ENCODE data around the gene DPH2. TPM values are rescaled to one million over a fixed set of nuclear protein-coding genes. Genes with fewer than 3 reads are reported as not detected.

The DPH2 gene
- total RNA-seq, 4 donors from 2014 or later = 13.4 to 26.7 (median 22.3) TPM

- WGBS, 2 donors = 92 to 95% methylated on average over 9 of the region's 9 CpGs
- Histone ChIP-seq H3K36me3 (peaks cover 27 to 40% of the 10 kb centered on the region in 2 donors), H3K9me3 (no peaks in the 10 kb centered on the region), H3K27me3 (no peaks in the 10 kb centered on the region), H3K27ac (no peak overlapping the region), H3K4me1 (no peaks in the 10 kb centered on the region), H3K4me3 (replicated peaks in 1 of 3) (no peak overlapping the region)
- DNase-seq = no peak
- intact Hi-C loops (cut with DNase I) = no loop called here
- TF ChIP-seq POLR2A (IDR thresholded peaks at IDR 0.05) (no peak), CTCF (IDR thresholded peaks at IDR 0.05) (no peak)
These were observed 11.2 kb upstream of the DPH2 start for GRCh38 chr1:43958351-43959255.

GRCh38 chr1:43960798-43961197 is 9.0 kb upstream of the DPH2 start:
- peaks cover 27 to 40% of the 10 kb centered on the region in 2 donors for H3K36me3 ChIP-seq
- no peak overlapping the region for H3K27ac ChIP-seq
- 91 to 97% methylated on average over 8 of the region's 8 CpGs for WGBS, 2 donors
- H3K4me3 ChIP-seq (replicated peaks in 1 of 3) = no peak overlapping the region
- H3K9me3 ChIP-seq = no peaks in the 10 kb centered on the region
- no peak for DNase-seq
- intact Hi-C loops (cut with DNase I) = no loop called here
- TF ChIP-seq CTCF (IDR thresholded peaks at IDR 0.05) (no peak), POLR2A (IDR thresholded peaks at IDR 0.05) (no peak)
- no peaks in the 10 kb centered on the region for H3K4me1 ChIP-seq
- H3K27me3 ChIP-seq = no peaks in the 10 kb centered on the region

GRCh38 chr1:43961692-43962091 is 8.1 kb upstream of the DPH2 start:
- no peaks in the 10 kb centered on the region for H3K9me3 ChIP-seq
- DNase-seq = peak in 1 of 2 donors; percentile 39
- intact Hi-C loops (cut with DNase I) = no loop called here
- no peak overlapping the region for H3K4me3 ChIP-seq (replicated peaks in 1 of 3)
- peaks cover 24 to 35% of the 10 kb centered on the region in 2 donors for H3K36me3 ChIP-seq
- H3K27ac ChIP-seq = no peak overlapping the region
- whole genome bisulfite sequencing, 2 donors = 53 to 62% methylated on average over 2 to 3 of the region's 3 CpGs
- H3K4me1 ChIP-seq = no peaks in the 10 kb centered on the region
- TF ChIP-seq POLR2A (IDR thresholded peaks at IDR 0.05) = no peak
- no peak for TF ChIP-seq CTCF (IDR thresholded peaks at IDR 0.05)
- no peaks in the 10 kb centered on the region for H3K27me3 ChIP-seq

- Histone ChIP-seq H3K9me3 (no peaks in the 10 kb centered on the region), H3K27me3 (no peaks in the 10 kb centered on the region), H3K4me1 (no peaks in the 10 kb centered on the region), H3K27ac (no peak overlapping the region), H3K36me3 (peaks cover 18 to 29% of the 10 kb centered on the region in 2 donors), H3K4me3 (replicated peaks in 1 of 3) (no peak overlapping the region)
- no peak for DNase-seq
- TF ChIP-seq CTCF (IDR thresholded peaks at IDR 0.05) = no peak
- TF ChIP-seq POLR2A (IDR thresholded peaks at IDR 0.05) = no peak
- WGBS, 2 donors = 88 to 91% methylated on average over 2 of the region's 2 CpGs
- intact Hi-C loops (cut with DNase I) = no loop called here
These were observed 7.5 kb upstream of the DPH2 start for GRCh38 chr1:43962324-43962723.

- H3K4me3 ChIP-seq (replicated peaks in 1 of 3) = no peak overlapping the region
- WGBS, 2 donors = 90 to 97% methylated on average over 3 of the region's 3 CpGs
- H3K27me3 ChIP-seq = no peaks in the 10 kb centered on the region
- no peaks in the 10 kb centered on the region for H3K4me1 ChIP-seq
- H3K9me3 ChIP-seq = no peaks in the 10 kb centered on the region
- TF ChIP-seq CTCF (IDR thresholded peaks at IDR 0.05) (no peak), POLR2A (IDR thresholded peaks at IDR 0.05) (no peak)
- H3K36me3 ChIP-seq = peaks cover 12 to 22% of the 10 kb centered on the region in 2 donors
- intact Hi-C loops (cut with DNase I) = no loop called here
- H3K27ac ChIP-seq = no peak overlapping the region
- no peak for DNase-seq
These were observed 6.8 kb upstream of the DPH2 start for GRCh38 chr1:43963006-43963405.

Measured in thyroid gland (tissue), 4 donors.